AG04450 (cell line): ENCODE measurements around the gene KLHL26. TPM values are rescaled to one million over a fixed set of nuclear protein-coding genes. Genes with fewer than 3 reads are reported as not detected.
"Not testable (repeated sequence)": the region's sequence is repeated elsewhere in the genome, so short reads cannot be mapped to it uniquely, and the experiment has no call there.

Experiments used
- CTCF ChIA-PET: fragments of 300-600, 350-600 bp; formaldehyde crosslinking; extraction: SDS; loops from one replicate; lab custom pipeline; 2022; ENCODE audit warnings: antibody characterized with exemption, inconsistent platforms; lab: Charles Lee
- POLR2A ChIA-PET: fragments of 350-600 bp; formaldehyde crosslinking; extraction: SDS; loops from one replicate; lab custom pipeline; 2021; ENCODE audit warnings: antibody characterized with exemption, inconsistent platforms; lab: Yijun Ruan, JAX
- DNase-seq: peaks from one replicate; pipeline ENCODE4 v3.0.0-alpha.2; 2011; ENCODE audit warnings: low read depth, low spot score
- H3K27ac ChIP-seq: one replicate; pipeline ENCODE4 v1.5.1; 2012; ENCODE audit warnings: low read depth, low read length, control low read depth
- H3K27me3 ChIP-seq: one replicate; pipeline ENCODE4 v1.6.0; 2012; ENCODE audit warnings: low read length; ENCODE audit not compliant: control insufficient read depth, insufficient read depth
- H3K4me3 ChIP-seq: 2 replicates; pipeline ENCODE4 v1.5.1; 2011; ENCODE audit warnings: mild to moderate bottlenecking, low read depth, low read length, control low read depth
- H3K9me3 ChIP-seq: 2 replicates; pipeline ENCODE4 v1.5.1; 2012; ENCODE audit warnings: low read length; ENCODE audit not compliant: control insufficient read depth, insufficient read depth
- polyA plus RNA-seq: library from polyadenylated mRNA; depleted of rRNA; stranded (reverse); fragments of >200 nt; gene quantifications from 2 replicates; pipeline ENCODE4 v1.2.3, GENCODE V29; 2011
- TF ChIP-seq, protein P1 (sequence below): IDR thresholded peaks from 2 replicates; pipeline ENCODE4 v1.5.1; 2011; ENCODE audit warnings: low read depth, low read length, control low read depth, inconsistent platforms

KLHL26 gene
- polyA plus RNA-seq, 1 experiment, result 1.2 TPM

- DNase-seq, result no peak
- no peak overlapping the region for H3K27ac ChIP-seq
- CTCF ChIA-PET, result interaction anchor here (0.6 to 2.1 kb wide), 4 partner anchors 80 to 225 kb away, joined by 3 to 6 read pairs (median 4); no protein-coding TSS in a partner anchor
- TF ChIP-seq, protein P1, sequence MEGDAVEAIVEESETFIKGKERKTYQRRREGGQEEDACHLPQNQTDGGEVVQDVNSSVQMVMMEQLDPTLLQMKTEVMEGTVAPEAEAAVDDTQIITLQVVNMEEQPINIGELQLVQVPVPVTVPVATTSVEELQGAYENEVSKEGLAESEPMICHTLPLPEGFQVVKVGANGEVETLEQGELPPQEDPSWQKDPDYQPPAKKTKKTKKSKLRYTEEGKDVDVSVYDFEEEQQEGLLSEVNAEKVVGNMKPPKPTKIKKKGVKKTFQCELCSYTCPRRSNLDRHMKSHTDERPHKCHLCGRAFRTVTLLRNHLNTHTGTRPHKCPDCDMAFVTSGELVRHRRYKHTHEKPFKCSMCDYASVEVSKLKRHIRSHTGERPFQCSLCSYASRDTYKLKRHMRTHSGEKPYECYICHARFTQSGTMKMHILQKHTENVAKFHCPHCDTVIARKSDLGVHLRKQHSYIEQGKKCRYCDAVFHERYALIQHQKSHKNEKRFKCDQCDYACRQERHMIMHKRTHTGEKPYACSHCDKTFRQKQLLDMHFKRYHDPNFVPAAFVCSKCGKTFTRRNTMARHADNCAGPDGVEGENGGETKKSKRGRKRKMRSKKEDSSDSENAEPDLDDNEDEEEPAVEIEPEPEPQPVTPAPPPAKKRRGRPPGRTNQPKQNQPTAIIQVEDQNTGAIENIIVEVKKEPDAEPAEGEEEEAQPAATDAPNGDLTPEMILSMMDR, result peak; percentile 43
- peaks cover 5% of the 10 kb centered on the region; the same call in 1 of the 2 replicates for H3K9me3 ChIP-seq
- POLR2A ChIA-PET, result no interaction called here
- H3K27me3 ChIP-seq, result no peaks in the 10 kb centered on the region
- no peak overlapping the region for H3K4me3 ChIP-seq
Measured at GRCh38 chr19:18675779-18676178, 39.0 kb downstream of the KLHL26 start.

GRCh38 chr19:18676692-18677091 lies 39.9 kb downstream of the KLHL26 start:
- Histone ChIP-seq H3K4me3 (no peak overlapping the region), H3K27me3 (no peaks in the 10 kb centered on the region), H3K27ac (no peak overlapping the region), H3K9me3 (peaks cover 5% of the 10 kb centered on the region; the same call in 1 of the 2 replicates)
- TF ChIP-seq, protein P1, result no peak
- ChIA-PET POLR2A (interaction anchor here (1.2 kb wide), 1 partner anchor 57 kb away, joined by 5 read pairs; no protein-coding TSS in a partner anchor), CTCF (interaction anchor here (0.6 to 2.1 kb wide), 4 partner anchors 68 to 226 kb away, joined by 3 to 6 read pairs (median 4); no protein-coding TSS in a partner anchor)
- DNase-seq, result no peak

DNA sequence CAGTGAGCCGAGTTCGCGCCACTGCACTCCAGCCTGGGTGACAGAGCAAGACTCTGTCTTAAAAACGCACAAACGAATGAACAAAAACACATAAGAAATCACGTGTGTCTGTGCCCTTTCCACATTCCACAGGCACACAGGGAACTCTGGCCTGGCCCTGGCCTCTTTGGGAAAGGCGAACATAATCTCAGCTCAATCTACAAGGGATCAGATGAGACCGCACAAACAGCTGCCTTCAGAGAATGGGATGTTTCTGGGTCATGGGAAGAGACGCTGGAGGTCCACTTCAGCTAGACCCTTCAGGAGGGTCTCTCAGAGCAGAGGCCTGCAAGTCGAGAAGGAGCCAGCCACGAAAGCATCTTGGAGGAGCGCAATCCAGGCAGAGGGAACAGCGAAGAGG lies 40.3 kb downstream of the KLHL26 start:
- Histone ChIP-seq H3K27ac (no peak overlapping the region), H3K9me3 (peaks cover 5% of the 10 kb centered on the region; the same call in 1 of the 2 replicates), H3K27me3 (no peaks in the 10 kb centered on the region), H3K4me3 (no peak overlapping the region)
- no peak for DNase-seq
- TF ChIP-seq, protein P1, result no peak
- POLR2A ChIA-PET, result interaction anchor here (1.2 kb wide), 1 partner anchor 56 kb away, joined by 5 read pairs; no protein-coding TSS in a partner anchor
- CTCF ChIA-PET, result interaction anchor here (0.6 to 2.1 kb wide), 3 partner anchors 68 to 83 kb away, joined by 3 to 5 read pairs (median 3); no protein-coding TSS in a partner anchor

GRCh38 chr19:18680148-18680547 lies 43.3 kb downstream of the KLHL26 start:
- POLR2A ChIA-PET, result not testable (repeated sequence)

GRCh38 chr19:18682807-18683108 lies 45.9 kb downstream of the KLHL26 start:
- ChIA-PET CTCF (interaction anchor here (1.5 kb wide), 1 partner anchor 164 kb away, joined by 3 read pairs; no protein-coding TSS in a partner anchor), POLR2A (interaction anchor here (0.6 kb wide), 2 partner anchors 83 to 392 kb away, joined by 3 to 4 read pairs; no protein-coding TSS in a partner anchor)
- Histone ChIP-seq H3K4me3 (peak overlapping the region; percentile 59), H3K27ac (no peak overlapping the region), H3K9me3 (no peaks in the 10 kb centered on the region), H3K27me3 (no peaks in the 10 kb centered on the region)
- TF ChIP-seq, protein P1, result no peak
- no peak for DNase-seq

More at GRCh38 chr19:18680148-18680547, 43.3 kb downstream of the KLHL26 start:
- CTCF ChIA-PET, H3K27me3 ChIP-seq, DNase-seq, H3K27ac ChIP-seq, H3K9me3 ChIP-seq, H3K4me3 ChIP-seq: not testable (repeated sequence)
